ENCODE data around the gene DLG4.
A peak's percentile ranks its signal among the peaks of the same experiment; 100 is the strongest.
"Not testable (repeated sequence)": the region's sequence is repeated elsewhere in the genome, so short reads cannot be mapped to it uniquely, and the experiment has no call there.

Gene DLG4

GRCh38 chr17:7248796-7249195 is 29.2 kb upstream of the DLG4 start:
- DNase-seq = no peak

GRCh38 chr17:7246779-7247178 is 27.1 kb upstream of the DLG4 start:
- DNase-seq = no peak

GRCh38 chr17:7243838-7244237 is 24.2 kb upstream of the DLG4 start:
- DNase-seq = not testable (repeated sequence)

GRCh38 chr17:7243453-7243729 is 23.8 kb upstream of the DLG4 start:
- no peak for DNase-seq

- peak; percentile 88 to 91 for DNase-seq
These were observed 23.2 kb upstream of the DLG4 start for GRCh38 chr17:7242717-7243452.

- peak; percentile 89 to 92 for DNase-seq
These were observed 22.4 kb upstream of the DLG4 start, which contains the start of gene GABARAP for GRCh38 chr17:7241783-7242716. Gene GABARAP, minus strand, starts transcription at chr17:7242449. Its CDS starts 119 bp downstream, at chr17:7242330.

- DNase-seq = no peak
These were observed 21.6 kb upstream of the DLG4 start for GRCh38 chr17:7241090-7241733.

- no peak for DNase-seq
These were observed 20.7 kb upstream of the DLG4 start for GRCh38 chr17:7240375-7240774.

- DNase-seq = peak; percentile 95 to 99
These were observed 19.7 kb upstream of the DLG4 start, which contains the start of gene PHF23 for GRCh38 chr17:7239091-7240027. Gene PHF23, minus strand, starts transcription at chr17:7239457. Its CDS starts 178 bp downstream, at chr17:7239279.

- no peak for DNase-seq
These were observed 18.9 kb upstream of the DLG4 start for GRCh38 chr17:7238420-7239090.

- DNase-seq = peak; percentile 87 to 88
These were observed 18.3 kb upstream of the DLG4 start for GRCh38 chr17:7237761-7238419.

- no peak for DNase-seq
These were observed 17.7 kb upstream of the DLG4 start for GRCh38 chr17:7237266-7237760.

- DNase-seq = no peak
These were observed 17.2 kb upstream of the DLG4 start for GRCh38 chr17:7236808-7237207.

- peak in 1 of 2 experiments; percentile 35 for DNase-seq
These were observed 16.3 kb upstream of the DLG4 start for GRCh38 chr17:7235693-7236665.

- DNase-seq = peak; percentile 93 to 94
These were observed 14.7 kb upstream of the DLG4 start, which contains the start of gene DVL2 for GRCh38 chr17:7234083-7234951. Gene DVL2, minus strand, starts transcription at chr17:7234517. Its CDS starts 255 bp downstream, at chr17:7234262.

GRCh38 chr17:7233701-7234082 is 14.1 kb upstream of the DLG4 start:
- no peak for DNase-seq

- no peak for DNase-seq
These were observed 12.5 kb upstream of the DLG4 start for GRCh38 chr17:7232114-7232513.

GRCh38 chr17:7229504-7229903 is 9.9 kb upstream of the DLG4 start:
- no peak for DNase-seq

Data from stimulated activated CD4-positive, alpha-beta T cell treated with anti-CD3 and anti-CD28 coated beads, Interleukin-4, amount 100 ng/mL, for 4 hours (primary cell).